GM12872 (cell line): ENCODE measurements around the gene NUP98.

ENCODE experiments used
- TF ChIP-seq, protein P1 (sequence below): IDR thresholded peaks from 3 replicates; pipeline ENCODE4 v1.5.1; 2011; ENCODE audit warnings: low read depth, mild to moderate bottlenecking, low read length, moderate library complexity; ENCODE audit not compliant: insufficient read depth

Gene NUP98

DNA sequence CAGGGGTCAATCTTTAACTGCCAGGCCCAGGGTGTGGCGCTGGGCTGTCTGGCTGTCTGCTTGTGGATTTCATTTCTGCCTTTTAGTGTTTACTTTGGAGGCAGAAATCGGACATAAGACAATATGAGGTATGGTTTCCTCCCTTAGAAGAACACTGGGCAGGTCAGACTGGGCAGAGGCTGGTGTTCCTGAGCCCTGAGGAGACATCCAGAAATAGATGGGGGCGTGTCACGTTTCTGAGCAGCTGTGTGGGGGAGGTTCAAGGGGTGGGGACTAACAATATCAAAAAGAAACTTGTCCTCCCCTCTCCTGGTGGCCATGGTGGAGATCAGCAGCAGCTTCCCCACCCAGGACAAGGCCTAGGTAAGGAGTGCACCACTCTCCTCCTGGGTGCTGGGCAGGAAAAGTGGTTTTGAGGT is 152.5 kb downstream of the NUP98 start, which contains the start of gene ART1:
ART1 (plus strand) TSS at position 312 of the 419 bp plus-strand sequence. CDS start 14,086 bp downstream, outside the sequence.
- TF ChIP-seq, protein P1, sequence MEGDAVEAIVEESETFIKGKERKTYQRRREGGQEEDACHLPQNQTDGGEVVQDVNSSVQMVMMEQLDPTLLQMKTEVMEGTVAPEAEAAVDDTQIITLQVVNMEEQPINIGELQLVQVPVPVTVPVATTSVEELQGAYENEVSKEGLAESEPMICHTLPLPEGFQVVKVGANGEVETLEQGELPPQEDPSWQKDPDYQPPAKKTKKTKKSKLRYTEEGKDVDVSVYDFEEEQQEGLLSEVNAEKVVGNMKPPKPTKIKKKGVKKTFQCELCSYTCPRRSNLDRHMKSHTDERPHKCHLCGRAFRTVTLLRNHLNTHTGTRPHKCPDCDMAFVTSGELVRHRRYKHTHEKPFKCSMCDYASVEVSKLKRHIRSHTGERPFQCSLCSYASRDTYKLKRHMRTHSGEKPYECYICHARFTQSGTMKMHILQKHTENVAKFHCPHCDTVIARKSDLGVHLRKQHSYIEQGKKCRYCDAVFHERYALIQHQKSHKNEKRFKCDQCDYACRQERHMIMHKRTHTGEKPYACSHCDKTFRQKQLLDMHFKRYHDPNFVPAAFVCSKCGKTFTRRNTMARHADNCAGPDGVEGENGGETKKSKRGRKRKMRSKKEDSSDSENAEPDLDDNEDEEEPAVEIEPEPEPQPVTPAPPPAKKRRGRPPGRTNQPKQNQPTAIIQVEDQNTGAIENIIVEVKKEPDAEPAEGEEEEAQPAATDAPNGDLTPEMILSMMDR = 0 out of 3 replicates have a peak, but pooled peaks have one; percentile 4

DNA sequence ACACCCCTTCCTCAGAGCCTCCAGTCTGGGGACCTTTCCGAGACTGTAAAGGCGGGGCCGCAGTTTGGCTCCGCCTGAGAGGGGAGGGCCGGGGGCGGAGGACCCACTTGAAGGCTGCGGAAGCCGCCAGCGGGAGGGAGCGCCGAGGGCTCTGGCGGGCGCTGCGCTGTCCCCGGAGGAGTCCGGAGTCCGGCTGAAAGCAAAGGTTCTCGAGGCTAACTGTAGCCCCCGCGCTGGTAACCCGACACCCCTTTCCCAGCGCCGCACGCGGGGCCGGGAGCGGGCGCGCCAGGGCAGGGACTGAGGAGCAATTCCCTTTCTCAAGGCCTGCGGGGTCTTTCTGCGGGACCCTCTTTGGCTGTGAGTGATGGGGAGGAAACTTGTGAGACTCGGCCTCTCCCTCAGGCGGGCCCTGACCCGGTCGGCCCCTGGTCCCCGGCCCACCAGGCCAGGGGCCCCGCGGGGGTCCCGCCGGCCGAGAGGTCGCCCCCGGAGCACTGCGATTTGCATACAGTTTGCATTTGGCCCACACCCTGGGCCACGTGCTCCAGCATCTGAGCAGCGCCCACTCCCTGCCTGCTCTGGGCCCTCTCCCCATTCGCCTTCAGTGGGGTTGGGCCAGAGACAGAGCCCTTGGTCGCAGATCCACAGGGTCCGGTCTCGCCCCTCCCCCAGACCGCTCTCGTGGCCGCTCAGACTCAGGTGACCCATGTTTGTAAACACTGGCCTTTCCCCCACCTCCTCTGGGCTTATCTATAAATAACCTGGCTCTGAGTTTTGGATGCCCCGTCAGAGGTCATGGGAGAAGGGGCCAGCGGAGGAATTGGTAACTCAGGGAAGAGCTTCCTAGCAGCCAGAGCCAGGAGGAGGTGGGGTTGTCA is 155.0 kb downstream of the NUP98 start:
- TF ChIP-seq, protein P1 = no peak

DNA sequence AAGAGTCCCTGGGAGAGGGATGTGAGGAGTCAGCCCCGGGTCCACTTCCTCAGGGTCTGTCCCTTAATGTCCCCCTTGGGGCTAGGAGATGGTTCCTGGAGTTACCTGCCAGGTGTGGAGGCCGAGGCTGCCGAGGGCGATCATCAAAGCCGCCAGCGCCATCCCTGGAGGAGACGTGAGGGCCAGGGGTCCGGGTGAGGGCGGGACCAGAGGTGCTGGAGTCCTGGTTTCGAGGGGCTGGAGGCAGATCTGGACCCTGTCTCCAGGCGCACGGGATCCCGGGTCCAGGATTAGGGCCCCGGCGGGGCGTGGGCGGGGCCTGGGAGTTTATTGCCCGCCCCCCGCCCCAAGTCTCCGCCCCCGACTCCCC is 155.7 kb downstream of the NUP98 start, which contains the start of gene ART5:
ART5 (minus strand) TSS at position 292 of the 370 bp plus-strand sequence; CDS start at position 162, 130 bp downstream.
- TF ChIP-seq, protein P1 = no peak

DNA sequence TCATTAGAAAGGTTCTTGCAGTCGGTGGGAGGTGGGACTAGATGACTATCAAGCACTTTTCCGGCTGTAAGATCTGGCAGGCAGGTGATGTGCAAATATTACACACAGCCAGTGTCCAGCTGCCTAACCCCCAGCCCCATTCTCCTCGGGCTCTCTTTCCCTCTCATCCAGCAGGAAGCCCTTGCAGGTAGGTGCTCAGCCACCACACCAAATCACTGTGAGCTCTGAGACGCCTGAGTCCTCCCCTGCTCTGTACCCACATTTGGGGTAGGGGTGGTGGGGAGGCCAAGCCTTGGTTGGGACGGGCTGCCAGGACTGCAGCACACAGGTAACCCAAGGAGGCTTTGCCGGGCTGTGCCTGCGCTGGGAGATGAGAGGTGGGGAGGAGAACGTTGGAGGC is 156.2 kb downstream of the NUP98 start:
- TF ChIP-seq, protein P1 = no peak

DNA sequence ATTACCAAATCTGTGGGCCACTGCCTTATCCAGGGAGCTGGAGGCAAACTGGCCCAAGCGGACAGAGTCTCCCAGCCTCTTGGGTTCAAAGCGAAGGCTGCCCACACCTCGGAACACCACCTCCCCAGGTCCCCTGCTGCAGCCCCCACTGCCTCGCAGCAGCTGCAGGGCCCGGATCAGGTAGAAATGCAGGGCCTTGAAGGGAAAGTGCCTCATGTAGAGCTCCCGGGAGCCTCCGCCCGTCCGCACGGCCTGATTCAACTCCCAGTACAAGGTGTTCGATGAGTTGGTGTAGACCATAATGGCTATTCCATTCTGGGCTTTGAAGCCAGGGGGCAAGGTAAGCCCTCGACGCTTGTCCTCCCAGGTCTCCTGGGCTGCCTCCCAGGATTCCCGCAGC is 157.5 kb downstream of the NUP98 start:
- TF ChIP-seq, protein P1 = no peak

DNA sequence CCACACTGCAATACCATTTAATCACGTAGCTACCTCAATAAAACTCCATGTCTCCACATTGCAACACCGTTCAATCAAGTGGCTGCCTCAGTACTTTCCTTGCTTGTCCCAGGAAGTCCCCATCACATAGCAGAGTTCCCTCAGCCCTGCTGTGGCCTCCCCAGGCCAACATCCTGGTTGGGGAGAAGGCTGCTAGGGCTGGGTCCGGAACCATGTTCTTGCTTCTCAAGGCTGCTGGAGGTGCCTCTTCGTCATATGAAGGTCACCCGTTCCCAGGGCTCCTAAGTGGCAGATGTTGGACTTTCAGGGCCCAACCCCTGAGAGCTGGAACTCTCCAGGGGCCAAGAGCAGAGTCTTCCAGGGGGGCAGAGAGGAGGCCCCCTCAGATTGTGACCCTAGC is 158.8 kb downstream of the NUP98 start:
- TF ChIP-seq, protein P1 = no peak

DNA sequence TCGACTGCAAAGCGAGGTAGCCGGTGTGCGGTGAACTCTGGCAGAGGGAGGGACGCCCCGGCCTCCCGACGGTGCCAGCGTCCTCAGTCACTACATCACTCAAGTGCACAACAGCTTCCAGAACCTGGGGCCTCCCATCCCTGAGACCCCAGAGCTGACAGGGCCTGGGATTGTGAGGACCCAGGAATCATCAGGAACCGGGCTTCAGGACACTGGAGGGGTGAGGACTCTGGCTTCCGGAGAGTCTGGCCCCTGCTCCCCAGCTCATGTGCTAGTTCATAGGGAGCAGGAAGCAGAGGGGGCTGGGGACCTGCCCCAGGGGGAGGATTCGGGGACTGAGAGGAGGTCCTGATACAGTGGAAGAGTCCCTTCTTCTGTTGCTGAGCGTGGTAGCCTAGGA is 160.2 kb downstream of the NUP98 start:
- TF ChIP-seq, protein P1 = no peak
